Right lung (tissue), 5 donors: Measurements from ENCODE around the gene GMPPA. TPM values are rescaled to one million over a fixed set of nuclear protein-coding genes. Genes with fewer than 3 reads are reported as not detected.

ENCODE experiments used
- DNase-seq, 2 donors: peaks; one replicate each; pipeline ENCODE4 v3.0.0-alpha.2; 2013
- polyA plus RNA-seq, 5 donors: library from polyadenylated mRNA; unstranded; fragments of 120-200 nt; gene quantifications; one replicate each; pipeline versions ENCODE4 v1.2.1 to v1.2.3, GENCODE V29; 2013; ENCODE audit warnings: inconsistent platforms in 1 of 5, low replicate concordance in 1 of 5; ENCODE audit not compliant: insufficient read length in 5 of 5, insufficient read depth in 1 of 5

The GMPPA gene
- polyA plus RNA-seq, 5 donors = 20.3 to 28.8 (median 24.8) TPM

GRCh38 chr2:219537657-219538488 lies 39.2 kb downstream of the GMPPA start:
- peak in 1 of 2 donors; percentile 42 for DNase-seq

GRCh38 chr2:219538504-219538951 lies 39.8 kb downstream of the GMPPA start:
- DNase-seq = peak; percentile 61 to 69

DNA sequence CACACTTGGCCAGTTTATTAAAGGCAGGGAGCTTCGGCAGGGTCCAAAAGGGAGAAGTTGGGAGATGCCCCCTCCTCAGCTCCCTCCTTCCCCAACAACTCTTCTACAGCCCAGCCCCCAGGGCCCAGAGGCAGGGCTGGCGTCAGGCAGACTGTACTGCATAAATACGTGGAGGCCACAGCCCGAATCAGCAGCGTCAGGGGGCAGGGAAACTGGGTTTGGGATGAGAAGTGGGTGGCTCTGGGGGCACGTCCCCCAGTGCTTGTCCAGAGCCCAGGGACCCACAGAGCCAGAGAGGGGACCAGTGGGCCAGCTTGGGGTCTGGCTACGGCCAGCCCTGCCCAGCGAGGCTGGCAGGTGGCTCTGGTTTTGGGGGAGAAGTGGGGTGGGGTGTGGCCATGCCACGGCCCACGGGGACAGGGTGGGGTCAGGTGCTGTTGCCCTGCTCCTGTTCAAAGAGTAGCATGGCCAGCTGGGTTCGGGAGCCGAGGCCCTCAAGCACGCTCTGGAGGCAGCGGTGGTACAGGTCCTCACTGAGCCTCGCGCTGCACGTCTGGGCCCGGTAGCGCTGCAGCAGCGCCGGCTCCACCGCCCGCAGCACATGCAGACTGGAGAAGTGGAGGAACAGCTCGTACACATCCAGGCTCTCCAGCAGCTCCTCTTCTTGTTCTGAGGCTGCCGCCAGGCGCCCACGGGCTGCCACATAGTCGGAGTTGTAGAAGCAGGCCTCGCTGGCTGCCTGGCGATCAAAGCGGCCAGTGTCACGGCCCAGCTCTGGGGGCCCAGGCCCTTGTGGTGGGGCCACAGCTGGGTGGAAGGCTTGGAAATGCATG lies 40.5 kb downstream of the GMPPA start:
- no peak for DNase-seq

DNA sequence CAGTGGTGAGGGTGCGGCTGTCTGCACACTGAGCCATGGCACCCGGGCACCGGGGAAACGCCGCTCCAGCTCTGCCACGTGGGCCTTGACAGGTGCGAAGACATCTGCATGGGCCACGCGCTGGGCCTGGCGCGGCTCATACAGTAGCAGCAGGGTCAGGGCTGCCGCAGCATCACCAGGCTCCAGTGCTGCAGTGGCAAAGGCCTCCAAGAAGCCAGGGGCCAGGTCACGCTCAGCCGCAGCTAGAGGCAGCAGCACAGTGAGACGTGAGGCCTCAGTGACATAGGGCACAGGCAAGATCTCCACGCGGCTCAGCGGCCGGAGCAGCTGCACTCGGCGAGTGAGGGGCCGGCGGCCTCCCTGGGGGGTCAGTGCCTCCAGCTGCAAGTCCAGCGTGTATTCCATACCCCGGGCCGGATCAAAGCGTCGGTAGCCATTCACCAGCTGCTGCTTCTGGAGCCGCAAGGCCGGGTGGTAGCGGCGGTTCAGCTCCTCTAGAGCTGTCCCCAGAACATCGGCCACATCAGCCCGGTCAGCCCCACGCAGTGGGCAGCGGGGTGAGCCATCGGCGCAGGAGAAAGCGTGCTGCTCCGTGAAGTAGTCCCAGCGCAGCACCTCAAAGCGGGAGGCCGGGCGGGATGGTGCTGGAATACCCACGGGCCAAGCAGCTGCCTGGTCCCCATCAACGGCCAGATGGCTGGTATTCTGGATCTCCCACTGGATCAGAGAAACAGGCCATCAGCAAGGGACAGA lies 41.4 kb downstream of the GMPPA start:
- DNase-seq = no peak

GRCh38 chr2:219540784-219541504 lies 42.3 kb downstream of the GMPPA start:
- DNase-seq = no peak

DNA sequence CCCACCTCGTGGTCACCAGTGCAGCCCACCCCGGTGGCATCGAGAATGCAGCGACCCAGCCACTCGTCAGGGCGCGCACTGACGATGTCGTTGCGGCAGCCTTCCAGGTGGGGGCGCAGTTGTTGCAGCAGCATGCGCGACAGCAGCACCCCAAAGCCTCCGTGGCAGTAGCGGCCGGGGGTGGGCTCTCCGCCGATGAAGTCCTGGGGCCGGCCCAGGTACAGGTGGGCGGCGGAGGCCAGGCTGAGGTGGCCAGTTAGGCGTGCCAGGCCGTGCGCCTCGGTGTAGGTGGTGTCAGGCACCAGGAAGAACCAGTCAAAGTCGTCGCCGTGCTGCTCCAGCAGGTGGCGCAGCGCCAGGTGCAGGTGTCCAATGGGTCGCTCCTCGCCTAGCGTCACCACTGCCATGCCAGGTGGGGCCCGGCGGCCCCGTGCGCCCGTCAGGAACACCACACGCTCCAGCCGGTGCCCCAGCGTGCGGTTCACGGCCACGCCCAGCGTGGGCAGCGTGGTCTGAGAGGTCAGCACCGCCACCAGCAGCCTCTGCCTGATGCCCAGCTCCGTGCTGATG lies 43.0 kb downstream of the GMPPA start:
- DNase-seq = peak; percentile 75

DNA sequence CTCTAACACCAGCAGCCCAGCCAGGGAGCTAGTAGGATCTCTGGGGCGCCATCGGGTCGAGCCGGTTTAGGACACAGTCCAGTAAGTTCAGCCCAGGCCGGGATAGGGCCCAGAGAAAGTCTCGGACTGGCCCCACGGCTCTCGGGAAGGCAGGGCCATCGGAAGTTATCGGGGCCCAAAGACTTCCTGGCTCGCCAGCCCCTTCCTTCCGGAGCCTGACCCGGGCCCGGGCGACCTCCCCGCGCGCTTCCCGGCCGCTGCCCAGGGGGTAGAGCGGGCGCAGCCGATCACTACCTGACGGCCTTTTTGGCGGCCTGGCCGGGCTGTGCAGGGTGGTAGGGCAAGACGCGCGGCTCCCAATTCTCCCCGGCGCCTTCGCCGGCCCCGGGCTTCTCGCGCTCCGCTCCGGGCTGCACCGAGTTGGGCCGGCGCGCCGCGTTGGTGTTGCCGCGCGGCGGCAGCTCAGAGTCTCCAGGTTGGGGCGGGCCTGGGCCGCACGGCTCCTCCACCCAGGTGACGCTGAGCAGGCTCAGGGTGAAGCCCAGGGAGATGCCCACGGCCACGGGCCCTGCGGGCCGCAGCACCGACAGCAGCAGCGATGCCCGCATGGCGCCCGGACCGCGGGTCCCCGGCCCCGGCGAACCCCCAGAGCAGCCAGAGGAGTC lies 44.4 kb downstream of the GMPPA start:
- no peak for DNase-seq

DNA sequence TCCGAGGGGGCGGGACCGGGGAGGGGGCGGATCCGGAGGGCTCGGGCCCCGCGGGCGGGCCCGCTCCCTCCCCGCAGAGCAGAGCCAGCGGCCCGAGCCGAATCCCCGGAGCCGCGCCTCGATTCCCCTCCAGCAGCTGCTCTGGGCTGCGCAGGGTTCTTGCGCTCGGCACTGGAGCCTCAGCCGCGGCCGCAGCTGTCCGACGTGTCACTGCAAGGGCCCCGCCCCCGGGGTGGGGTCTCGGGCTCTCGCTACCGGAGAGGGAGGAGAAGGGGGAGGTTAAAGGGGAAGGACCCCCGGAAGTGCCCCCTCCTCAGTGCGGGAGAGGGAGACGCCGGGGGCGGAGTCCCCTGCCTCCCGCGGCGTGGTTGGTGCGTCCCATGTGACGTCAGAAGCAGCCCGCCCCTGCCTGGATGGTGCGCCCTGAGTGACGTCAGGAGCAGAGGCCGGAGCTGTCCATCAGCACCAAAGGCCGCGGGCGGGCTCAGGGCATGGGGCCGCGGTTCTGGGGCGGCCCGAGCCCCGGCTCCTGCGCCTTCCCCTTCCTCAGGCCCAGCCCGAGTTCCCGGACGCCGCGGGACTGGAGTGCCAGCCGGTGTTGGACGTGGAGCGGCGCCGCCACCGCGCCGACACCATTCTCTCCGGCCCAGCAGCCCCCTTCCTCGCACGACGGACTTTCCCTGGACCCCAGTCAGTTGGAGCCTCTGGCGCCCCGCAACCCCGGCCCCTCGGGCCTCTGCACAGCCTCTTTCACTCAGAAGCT lies 45.1 kb downstream of the GMPPA start, which contains the start of the genes CHPF and TMEM198:
Gene CHPF, minus strand, starts transcription at position 214 of the 763 bp plus-strand sequence. CDS start 271 bp downstream, outside the sequence.
Gene TMEM198, plus strand, starts transcription at position 433 of the 763 bp plus-strand sequence. CDS start 700 bp downstream, outside the sequence.
- DNase-seq = peak; percentile 99

GRCh38 chr2:219544567-219544966 lies 45.9 kb downstream of the GMPPA start:
- no peak for DNase-seq

GRCh38 chr2:219545295-219545942 lies 46.7 kb downstream of the GMPPA start:
- DNase-seq = no peak

GRCh38 chr2:219545943-219546352 lies 47.3 kb downstream of the GMPPA start:
- no peak for DNase-seq

GRCh38 chr2:219547621-219548020 lies 48.9 kb downstream of the GMPPA start:
- no peak for DNase-seq

DNA sequence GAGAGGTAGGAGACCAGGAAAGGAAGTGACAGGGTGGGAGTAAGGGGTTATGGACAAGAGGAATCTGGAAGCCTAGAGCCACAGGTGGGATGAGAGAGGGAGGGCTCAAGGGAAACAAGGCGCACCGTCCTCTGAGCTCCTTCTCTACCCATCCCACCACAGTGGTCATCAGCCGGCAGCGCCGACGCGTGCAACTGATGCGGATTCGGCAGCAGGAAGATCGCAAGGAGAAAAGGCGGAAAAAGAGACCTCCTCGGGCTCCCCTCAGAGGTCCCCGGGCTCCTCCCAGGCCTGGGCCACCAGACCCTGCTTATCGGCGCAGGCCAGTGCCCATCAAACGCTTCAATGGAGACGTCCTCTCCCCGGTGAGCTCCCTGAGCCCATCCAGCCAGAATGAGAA lies 50.3 kb downstream of the GMPPA start:
- no peak for DNase-seq

DNA sequence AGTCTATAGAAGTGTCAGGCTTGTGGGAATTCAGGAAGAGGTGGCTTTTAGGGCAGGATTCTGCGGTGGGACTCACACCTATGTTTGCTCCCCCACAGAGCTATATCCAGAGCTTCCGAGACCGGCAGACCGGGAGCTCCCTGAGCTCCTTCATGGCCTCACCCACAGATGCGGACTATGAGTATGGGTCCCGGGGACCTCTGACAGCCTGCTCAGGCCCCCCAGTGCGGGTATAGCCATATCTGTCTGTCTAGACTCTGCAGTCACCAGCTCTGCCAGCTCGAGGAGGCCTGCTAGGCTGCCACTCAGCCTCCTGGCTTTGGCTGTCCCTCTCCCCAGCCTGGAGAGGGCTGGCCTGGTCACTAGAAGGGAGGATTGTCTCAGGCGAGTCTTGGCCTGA lies 50.9 kb downstream of the GMPPA start:
- DNase-seq = no peak

GRCh38 chr2:219551441-219552381 lies 53.0 kb downstream of the GMPPA start:
- no peak for DNase-seq

DNA sequence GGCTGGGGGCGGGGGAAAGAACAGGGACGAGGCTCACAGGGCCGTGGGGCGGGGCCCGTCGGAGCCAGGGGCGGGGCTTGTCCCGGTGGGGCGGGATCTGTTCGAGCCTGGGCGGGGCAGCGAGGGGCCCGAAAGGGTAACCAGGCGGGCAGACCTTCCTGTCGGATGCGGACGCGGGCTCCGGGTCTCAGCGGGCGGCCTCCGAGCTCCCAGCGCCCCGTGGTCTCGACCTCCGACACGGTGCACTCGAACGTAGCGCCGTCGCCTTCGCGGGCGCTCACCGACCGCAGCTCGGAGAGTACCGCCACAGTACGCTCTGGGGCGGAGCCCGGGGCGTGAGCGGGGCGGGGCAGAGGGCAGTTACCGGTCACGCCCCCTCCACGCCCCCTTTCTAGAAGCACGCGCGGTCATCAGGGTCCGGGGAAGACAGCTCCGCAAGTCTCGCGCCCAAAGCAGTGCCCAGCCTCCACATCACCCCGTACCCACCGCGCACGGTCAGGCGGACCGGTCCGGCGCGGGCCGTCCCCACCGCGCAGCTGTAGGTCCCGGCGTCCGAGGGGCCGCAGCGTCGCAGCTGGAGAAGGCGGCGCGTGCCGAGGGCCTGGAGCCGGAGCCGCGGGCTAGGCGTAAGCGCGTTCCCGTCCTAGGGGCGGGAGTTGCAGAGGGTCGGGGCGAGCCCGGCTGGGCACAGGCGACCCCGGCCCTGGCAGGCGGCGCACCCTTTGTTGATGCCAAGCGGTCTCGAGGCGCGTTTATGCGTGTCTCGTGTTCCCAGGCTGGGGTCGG lies 53.9 kb downstream of the GMPPA start:
- DNase-seq = peak; percentile 89 to 90

DNA sequence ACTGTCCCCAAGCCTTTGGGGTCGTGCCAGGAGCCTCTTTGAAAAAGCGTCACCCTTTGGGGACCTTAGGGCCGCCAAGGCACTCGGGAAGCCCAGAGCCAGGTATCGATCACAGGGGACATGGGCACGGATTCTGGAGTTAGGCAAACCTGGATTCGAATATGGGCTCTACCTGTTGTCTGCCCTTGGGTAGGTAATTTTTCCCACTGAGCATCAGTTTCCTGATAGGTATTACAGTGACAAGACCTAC lies 54.4 kb downstream of the GMPPA start:
- DNase-seq = no peak
